Thoracic aorta (tissue), 2 donors: ENCODE data around the gene ACOX3. TPM values are rescaled to one million over a fixed set of nuclear protein-coding genes. Genes with fewer than 3 reads are reported as not detected.

Experiments used
- ATAC-seq: fragments of 150-250 bp; one replicate; pipeline ENCODE4 v1.8.0; 2017; ENCODE audit warnings: low read depth; ENCODE audit not compliant: insufficient number of reproducible peaks, low FRiP score
- DNase-seq: peaks from one replicate; pipeline ENCODE4 v3.0.0-alpha.2; 2020; ENCODE audit warnings: low spot score
- H3K27ac ChIP-seq, 2 donors: fragments of 200-600 bp; sonication (generic); 1 replicate in 1 of 2; 2 replicates in 1 of 2; pipeline ENCODE4 v1.5.1; 2016; ENCODE audit warnings: mild to moderate bottlenecking in 2 of 2, moderate library complexity in 2 of 2
- H3K27me3 ChIP-seq: fragments of 200-600 bp; sonication (generic); replicated peaks from 2 replicates; pipeline ENCODE4 v1.6.0; 2016; ENCODE audit warnings: mild to moderate bottlenecking; ENCODE audit not compliant: insufficient read depth
- H3K36me3 ChIP-seq: fragments of 200-600 bp; sonication (generic); one replicate; pipeline ENCODE4 v1.5.1; 2016
- H3K4me1 ChIP-seq, 2 donors: fragments of 200-600 bp; sonication (generic); 1 replicate in 1 of 2; 2 replicates in 1 of 2; pipeline versions ENCODE4 v1.5.1 to v1.6.0; 2016; ENCODE audit warnings: low read depth in 2 of 2, mild to moderate bottlenecking in 1 of 2; ENCODE audit not compliant: control insufficient read depth in 1 of 2
- H3K4me3 ChIP-seq: fragments of 200-600 bp; sonication (generic); 2 replicates; pipeline ENCODE4 v1.5.1; 2016; ENCODE audit warnings: mild to moderate bottlenecking
- H3K9me3 ChIP-seq: fragments of 200-600 bp; sonication (generic); 2 replicates; pipeline ENCODE4 v1.5.1; 2016
- total RNA-seq, 2 donors: library from RNA; depleted of rRNA; stranded (reverse); fragments of >200 nt; gene quantifications; one replicate each; pipeline versions ENCODE4 v1.1.0 to v1.2.3, GENCODE V29; 2016
- TF ChIP-seq, protein P1 (sequence below): fragments of 200-600 bp; sonication (generic); IDR thresholded peaks from one replicate; pipeline ENCODE4 v1.5.1; 2019; ENCODE audit warnings: antibody characterized with exemption

Gene ACOX3
- total RNA-seq, 2 donors from 2014 or later, result 47.8 to 72.7 TPM

- no peak overlapping the region for H3K4me3 ChIP-seq
- DNase-seq (no peak), ATAC-seq (no peak)
- no peaks in the 10 kb centered on the region for H3K27me3 ChIP-seq
- peaks cover 20 to 31% of the 10 kb centered on the region in 2 donors for H3K4me1 ChIP-seq
- no peaks in the 10 kb centered on the region for H3K9me3 ChIP-seq
- H3K36me3 ChIP-seq, result peaks cover 25% of the 10 kb centered on the region
- TF ChIP-seq, protein P1, sequence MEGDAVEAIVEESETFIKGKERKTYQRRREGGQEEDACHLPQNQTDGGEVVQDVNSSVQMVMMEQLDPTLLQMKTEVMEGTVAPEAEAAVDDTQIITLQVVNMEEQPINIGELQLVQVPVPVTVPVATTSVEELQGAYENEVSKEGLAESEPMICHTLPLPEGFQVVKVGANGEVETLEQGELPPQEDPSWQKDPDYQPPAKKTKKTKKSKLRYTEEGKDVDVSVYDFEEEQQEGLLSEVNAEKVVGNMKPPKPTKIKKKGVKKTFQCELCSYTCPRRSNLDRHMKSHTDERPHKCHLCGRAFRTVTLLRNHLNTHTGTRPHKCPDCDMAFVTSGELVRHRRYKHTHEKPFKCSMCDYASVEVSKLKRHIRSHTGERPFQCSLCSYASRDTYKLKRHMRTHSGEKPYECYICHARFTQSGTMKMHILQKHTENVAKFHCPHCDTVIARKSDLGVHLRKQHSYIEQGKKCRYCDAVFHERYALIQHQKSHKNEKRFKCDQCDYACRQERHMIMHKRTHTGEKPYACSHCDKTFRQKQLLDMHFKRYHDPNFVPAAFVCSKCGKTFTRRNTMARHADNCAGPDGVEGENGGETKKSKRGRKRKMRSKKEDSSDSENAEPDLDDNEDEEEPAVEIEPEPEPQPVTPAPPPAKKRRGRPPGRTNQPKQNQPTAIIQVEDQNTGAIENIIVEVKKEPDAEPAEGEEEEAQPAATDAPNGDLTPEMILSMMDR, result no peak
- H3K27ac ChIP-seq, result no peak overlapping the region
Observed at GRCh38 chr4:8470451-8471024, 30.0 kb upstream of the ACOX3 start.

DNA sequence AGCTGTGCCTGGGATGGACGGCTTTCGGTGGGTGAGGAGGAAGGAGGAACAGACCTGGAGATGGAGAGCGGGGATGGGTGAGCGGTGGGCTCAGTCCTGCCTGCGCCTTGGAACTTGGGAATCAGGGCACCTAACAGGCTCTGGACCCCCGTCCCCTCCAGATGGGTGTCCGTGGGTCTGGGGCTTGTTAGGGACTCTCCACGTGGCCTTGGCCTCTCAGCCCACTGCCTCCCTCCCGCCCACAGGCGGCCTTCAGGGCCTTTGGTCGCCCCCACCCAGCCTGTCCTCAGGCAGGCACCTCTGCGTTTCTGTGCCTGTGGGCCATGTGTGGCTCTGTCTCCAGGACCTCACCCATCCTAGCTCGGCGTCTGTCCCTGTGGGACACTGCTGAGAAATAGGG, 29.0 kb upstream of the ACOX3 start:
- Histone ChIP-seq H3K27ac (no peak overlapping the region), H3K36me3 (peaks cover 33% of the 10 kb centered on the region), H3K4me3 (no peak overlapping the region), H3K4me1 (peaks cover 20 to 27% of the 10 kb centered on the region in 2 donors), H3K9me3 (no peaks in the 10 kb centered on the region), H3K27me3 (no peaks in the 10 kb centered on the region)
- DNase-seq, result no peak
- TF ChIP-seq, protein P1, result no peak
- no peak for ATAC-seq

DNA sequence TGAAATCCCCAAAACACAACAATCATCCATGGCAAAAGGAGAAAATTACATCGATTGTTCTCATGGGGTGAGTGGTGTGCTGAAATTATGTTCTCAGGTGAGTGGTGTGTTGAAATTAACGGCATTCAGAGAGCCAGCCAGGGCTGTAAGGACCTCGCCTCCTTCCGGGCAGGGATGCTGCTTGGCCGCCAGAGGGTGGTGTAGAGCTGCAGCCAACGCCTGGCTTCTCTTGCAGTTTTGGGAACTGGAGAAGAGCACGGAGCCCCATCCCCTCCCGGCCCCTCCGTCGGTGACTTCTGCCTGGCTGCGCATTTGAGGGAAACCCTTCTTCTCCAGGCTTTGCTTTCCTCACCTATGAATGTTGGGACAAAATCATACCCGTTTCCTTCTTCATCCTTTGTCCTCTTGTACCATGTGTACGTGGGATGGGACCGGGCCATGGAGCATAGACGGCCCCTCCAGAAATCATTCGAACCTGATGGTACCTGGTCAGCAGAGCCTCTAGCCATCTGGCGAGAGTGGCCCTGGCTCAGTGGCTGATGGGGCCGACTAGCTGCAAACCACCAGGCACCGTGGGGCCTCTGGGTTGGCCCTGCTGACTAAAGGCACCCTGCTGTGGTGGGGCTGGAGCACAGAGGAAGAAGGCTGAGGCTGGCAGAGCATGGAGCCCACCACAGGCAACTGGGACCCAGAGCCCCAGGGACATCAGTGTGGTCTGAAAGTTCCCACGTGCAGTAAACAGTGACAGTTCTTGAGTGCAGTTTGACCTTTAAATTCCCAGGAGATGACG, 28.4 kb upstream of the ACOX3 start:
- Histone ChIP-seq H3K4me3 (no peak overlapping the region), H3K4me1 (peaks cover 16 to 21% of the 10 kb centered on the region in 2 donors), H3K9me3 (no peaks in the 10 kb centered on the region), H3K27me3 (no peaks in the 10 kb centered on the region), H3K36me3 (peaks cover 39% of the 10 kb centered on the region), H3K27ac (no peak overlapping the region)
- no peak for ATAC-seq
- no peak for DNase-seq
- TF ChIP-seq, protein P1, result peak; percentile 89

DNA sequence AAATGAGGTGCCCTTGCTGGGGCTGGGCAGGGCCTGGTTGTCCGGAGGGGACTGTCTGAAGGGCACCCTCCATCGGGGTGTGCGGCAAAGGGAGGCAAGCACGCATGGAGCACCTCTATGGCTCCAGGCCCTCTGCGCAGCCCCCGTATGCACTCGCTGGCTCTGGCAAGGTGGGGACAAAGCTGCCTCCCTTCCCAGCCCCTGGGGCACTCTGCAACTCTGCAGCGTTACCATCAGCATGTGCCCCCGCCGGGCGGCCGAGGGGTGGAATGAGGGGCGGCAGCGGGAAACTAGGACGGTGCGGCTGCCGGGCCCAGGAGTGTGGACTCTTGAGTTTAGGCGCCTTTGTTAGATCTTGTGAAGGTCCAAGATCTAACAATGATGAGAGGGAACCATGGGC, 26.5 kb upstream of the ACOX3 start:
- ATAC-seq (no peak), DNase-seq (no peak)
- H3K9me3 ChIP-seq, result no peaks in the 10 kb centered on the region
- no peak overlapping the region for H3K4me3 ChIP-seq
- TF ChIP-seq, protein P1, result no peak
- no peak overlapping the region for H3K27ac ChIP-seq
- H3K27me3 ChIP-seq, result no peaks in the 10 kb centered on the region
- peaks cover 0 to 2% of the 10 kb centered on the region in 2 donors for H3K4me1 ChIP-seq
- peaks cover 43% of the 10 kb centered on the region for H3K36me3 ChIP-seq

- H3K4me3 ChIP-seq, result no peak overlapping the region
- TF ChIP-seq, protein P1, result no peak
- no peak overlapping the region for H3K27ac ChIP-seq
- no peaks in the 10 kb centered on the region for H3K4me1 ChIP-seq
- DNase-seq, result no peak
- no peaks in the 10 kb centered on the region for H3K9me3 ChIP-seq
- peaks cover 52% of the 10 kb centered on the region for H3K36me3 ChIP-seq
- no peaks in the 10 kb centered on the region for H3K27me3 ChIP-seq
- no peak for ATAC-seq
Observed at GRCh38 chr4:8465615-8466611, 25.4 kb upstream of the ACOX3 start.
